Fibroblast of skin of left quadriceps (primary cell): ENCODE measurements around the gene FNDC1.
"Not testable (repeated sequence)": the region's sequence is repeated elsewhere in the genome, so short reads cannot be mapped to it uniquely, and the experiment has no call there.

Experiments used
- DNase-seq, 2 experiments: peaks; one replicate each; pipeline ENCODE4 v3.0.0-alpha.2; 2013; ENCODE audit warnings: low read depth in 2 of 2

Gene FNDC1

GRCh38 chr6:159169193-159169555 is at the start of gene FNDC1:
FNDC1 (plus strand) TSS chr6:159169400; CDS start chr6:159169597, 197 bp downstream.
- no peak for DNase-seq

GRCh38 chr6:159119791-159120190 is 49.4 kb upstream of the FNDC1 start:
- DNase-seq = no peak

- no peak for DNase-seq
Measured at GRCh38 chr6:159121486-159121885, 47.7 kb upstream of the FNDC1 start.

GRCh38 chr6:159122453-159122852 is 46.7 kb upstream of the FNDC1 start:
- no peak for DNase-seq

- DNase-seq = not testable (repeated sequence)
Measured at GRCh38 chr6:159123831-159124230, 45.4 kb upstream of the FNDC1 start.

GRCh38 chr6:159125014-159125609 is 44.1 kb upstream of the FNDC1 start:
- DNase-seq = no peak

- no peak for DNase-seq
Measured at GRCh38 chr6:159125951-159126352, 43.2 kb upstream of the FNDC1 start.

- DNase-seq = no peak
Measured at GRCh38 chr6:159126590-159126989, 42.6 kb upstream of the FNDC1 start.

- no peak for DNase-seq
Measured at GRCh38 chr6:159127701-159128100, 41.5 kb upstream of the FNDC1 start.

- DNase-seq = no peak
Measured at GRCh38 chr6:159128978-159129377, 40.2 kb upstream of the FNDC1 start.

GRCh38 chr6:159130846-159131245 is 38.4 kb upstream of the FNDC1 start:
- DNase-seq = no peak

GRCh38 chr6:159131709-159132108 is 37.5 kb upstream of the FNDC1 start:
- no peak for DNase-seq

- DNase-seq = no peak
Measured at GRCh38 chr6:159132664-159133063, 36.5 kb upstream of the FNDC1 start.

GRCh38 chr6:159134701-159135364 is 34.4 kb upstream of the FNDC1 start:
- DNase-seq = peak; percentile 7 to 11

- DNase-seq = no peak
Measured at GRCh38 chr6:159137676-159138075, 31.5 kb upstream of the FNDC1 start.

GRCh38 chr6:159142531-159142930 is 26.7 kb upstream of the FNDC1 start:
- DNase-seq = no peak

GRCh38 chr6:159148641-159149040 is 20.6 kb upstream of the FNDC1 start:
- DNase-seq = no peak

- DNase-seq = no peak
Measured at GRCh38 chr6:159149641-159150040, 19.6 kb upstream of the FNDC1 start.

GRCh38 chr6:159151266-159151855 is 17.8 kb upstream of the FNDC1 start:
- DNase-seq = no peak

- no peak for DNase-seq
Measured at GRCh38 chr6:159152041-159152440, 17.2 kb upstream of the FNDC1 start.

- no peak for DNase-seq
Measured at GRCh38 chr6:159152782-159153181, 16.4 kb upstream of the FNDC1 start.

GRCh38 chr6:159155679-159156078 is 13.5 kb upstream of the FNDC1 start:
- DNase-seq = no peak

- DNase-seq = no peak
Measured at GRCh38 chr6:159156089-159156488, 13.1 kb upstream of the FNDC1 start.
